Neural cell (in vitro differentiated cells): Measurements from ENCODE around the gene GTPBP2. TPM values are rescaled to one million over a fixed set of nuclear protein-coding genes. Genes with fewer than 3 reads are reported as not detected.

ENCODE experiments used
- H2AFZ ChIP-seq: fragments of 200-600, 300-800 bp; sonication (generic), shearing (Covaris generic); 2 replicates; pipeline ENCODE4 v1.6.0; 2014; ENCODE audit warnings: low read depth, mild to moderate bottlenecking, antibody characterized with exemption, low read length, moderate library complexity
- H3F3A ChIP-seq: fragments of 200-600 bp; shearing (Covaris generic); 2 replicates; pipeline ENCODE4 v1.6.1; 2016; ENCODE audit warnings: mild to moderate bottlenecking, moderate library complexity, mixed read lengths, antibody characterized with exemption, low read length; ENCODE audit not compliant: insufficient read depth, poor library complexity, severe bottlenecking
- H3K27ac ChIP-seq: fragments of 200-600, 300-800 bp; sonication (generic), shearing (Covaris generic); 2 replicates; pipeline ENCODE4 v1.5.1; 2014; ENCODE audit warnings: mild to moderate bottlenecking, low read length, moderate library complexity
- H3K27me3 ChIP-seq: fragments of 300-800, 200-600 bp; sonication (generic), shearing (Covaris generic); 2 replicates; pipeline ENCODE4 v1.6.0; 2014; ENCODE audit warnings: mild to moderate bottlenecking, low read depth, low read length, moderate library complexity; ENCODE audit not compliant: insufficient read depth
- H3K36me3 ChIP-seq: fragments of 300-800, 200-600 bp; sonication (generic), shearing (Covaris generic); 2 replicates; pipeline ENCODE4 v1.5.1; 2014; ENCODE audit warnings: mild to moderate bottlenecking, antibody characterized with exemption, low read length, moderate library complexity; ENCODE audit not compliant: insufficient read depth
- H3K4me2 ChIP-seq: fragments of 300-800, 200-600 bp; sonication (generic), shearing (Covaris generic); 2 replicates; pipeline ENCODE4 v1.6.0; 2014; ENCODE audit warnings: mild to moderate bottlenecking, low read length
- H3K4me3 ChIP-seq: fragments of 300-800, 200-600 bp; sonication (generic), shearing (Covaris generic); 2 replicates; pipeline ENCODE4 v1.5.1; 2014; ENCODE audit warnings: mild to moderate bottlenecking, low read length, moderate library complexity
- H3K79me2 ChIP-seq: fragments of 200-600 bp; shearing (Covaris generic); replicated peaks from 2 replicates; pipeline ENCODE4 v1.6.0; 2014; ENCODE audit warnings: mild to moderate bottlenecking, low read length, moderate library complexity; ENCODE audit not compliant: insufficient read depth
- H3K9ac ChIP-seq: fragments of 300-800, 200-600 bp; sonication (generic), shearing (Covaris generic); 2 replicates; pipeline ENCODE4 v1.6.1; 2016; ENCODE audit warnings: mild to moderate bottlenecking, low read length, mixed read lengths
- H3K9me2 ChIP-seq: fragments of 200-600 bp; shearing (Covaris generic); 2 replicates; pipeline ENCODE4 v1.6.1; 2016; ENCODE audit warnings: mild to moderate bottlenecking, low read length, mixed read lengths; ENCODE audit not compliant: insufficient read depth
- H3K9me3 ChIP-seq: fragments of 200-600, 300-800 bp; sonication (generic), shearing (Covaris generic); 2 replicates; pipeline ENCODE4 v1.6.1; 2016; ENCODE audit warnings: mild to moderate bottlenecking, mixed run types, low read length, moderate library complexity, mixed read lengths
- H4K20me1 ChIP-seq: fragments of 200-600 bp; shearing (Covaris generic); 2 replicates; pipeline ENCODE4 v1.6.1; 2016; ENCODE audit warnings: mild to moderate bottlenecking, mixed run types; ENCODE audit not compliant: insufficient read depth
- CTCF ChIP-seq: fragments of 450-650 bp; IDR thresholded peaks from 2 replicates; pipeline ENCODE4 v1.5.1; 2014; ENCODE audit warnings: antibody characterized with exemption, mild to moderate bottlenecking, moderate library complexity; ENCODE audit not compliant: poor library complexity, severe bottlenecking
- EP300 ChIP-seq: fragments of 450-650 bp; conservative IDR thresholded peaks from 2 replicates; pipeline ENCODE4 v1.6.1; 2014; ENCODE audit warnings: antibody characterized with exemption, mild to moderate bottlenecking, moderate library complexity; ENCODE audit not compliant: poor library complexity, severe bottlenecking
- EZH2 ChIP-seq: fragments of 200-600, 300-800 bp; shearing (Covaris generic), sonication (generic); IDR thresholded peaks from 2 replicates; pipeline ENCODE4 v1.6.1; 2014; ENCODE audit warnings: antibody characterized with exemption, low read length, borderline replicate concordance, mild to moderate bottlenecking; ENCODE audit not compliant: insufficient read depth, poor library complexity, severe bottlenecking
- MXI1 ChIP-seq: fragments of 450-650 bp; conservative IDR thresholded peaks from 2 replicates; pipeline ENCODE4 v1.6.1; 2014; ENCODE audit warnings: antibody characterized with exemption, mild to moderate bottlenecking; ENCODE audit not compliant: poor library complexity, severe bottlenecking
- POLR2AphosphoS5 ChIP-seq: IDR thresholded peaks from 2 replicates; pipeline ENCODE4 v1.6.1; 2012
- RAD21 ChIP-seq: fragments of 450-650 bp; conservative IDR thresholded peaks from 2 replicates; pipeline ENCODE4 v1.6.1; 2014; ENCODE audit warnings: antibody characterized with exemption, mild to moderate bottlenecking, moderate library complexity
- SMC3 ChIP-seq: fragments of 450-650 bp; conservative IDR thresholded peaks from 2 replicates; pipeline ENCODE4 v1.6.1; 2014; ENCODE audit warnings: antibody characterized with exemption, mild to moderate bottlenecking, moderate library complexity; ENCODE audit not compliant: poor library complexity
- TAF1 ChIP-seq: IDR thresholded peaks from 2 replicates; pipeline ENCODE4 v1.6.1; 2012; ENCODE audit warnings: low read depth
- polyA plus RNA-seq: library from polyadenylated mRNA; depleted of rRNA; stranded (reverse); fragments of >200 nt; gene quantifications from 2 replicates; pipeline ENCODE4 v1.2.3, GENCODE V29; 2014
- TF ChIP-seq, protein P1 (sequence below): IDR thresholded peaks from 2 replicates; pipeline ENCODE4 v1.6.1; 2012; ENCODE audit warnings: borderline replicate concordance

Gene GTPBP2
- polyA plus RNA-seq, 1 donor from 2014 or later, result 103 TPM

DNA sequence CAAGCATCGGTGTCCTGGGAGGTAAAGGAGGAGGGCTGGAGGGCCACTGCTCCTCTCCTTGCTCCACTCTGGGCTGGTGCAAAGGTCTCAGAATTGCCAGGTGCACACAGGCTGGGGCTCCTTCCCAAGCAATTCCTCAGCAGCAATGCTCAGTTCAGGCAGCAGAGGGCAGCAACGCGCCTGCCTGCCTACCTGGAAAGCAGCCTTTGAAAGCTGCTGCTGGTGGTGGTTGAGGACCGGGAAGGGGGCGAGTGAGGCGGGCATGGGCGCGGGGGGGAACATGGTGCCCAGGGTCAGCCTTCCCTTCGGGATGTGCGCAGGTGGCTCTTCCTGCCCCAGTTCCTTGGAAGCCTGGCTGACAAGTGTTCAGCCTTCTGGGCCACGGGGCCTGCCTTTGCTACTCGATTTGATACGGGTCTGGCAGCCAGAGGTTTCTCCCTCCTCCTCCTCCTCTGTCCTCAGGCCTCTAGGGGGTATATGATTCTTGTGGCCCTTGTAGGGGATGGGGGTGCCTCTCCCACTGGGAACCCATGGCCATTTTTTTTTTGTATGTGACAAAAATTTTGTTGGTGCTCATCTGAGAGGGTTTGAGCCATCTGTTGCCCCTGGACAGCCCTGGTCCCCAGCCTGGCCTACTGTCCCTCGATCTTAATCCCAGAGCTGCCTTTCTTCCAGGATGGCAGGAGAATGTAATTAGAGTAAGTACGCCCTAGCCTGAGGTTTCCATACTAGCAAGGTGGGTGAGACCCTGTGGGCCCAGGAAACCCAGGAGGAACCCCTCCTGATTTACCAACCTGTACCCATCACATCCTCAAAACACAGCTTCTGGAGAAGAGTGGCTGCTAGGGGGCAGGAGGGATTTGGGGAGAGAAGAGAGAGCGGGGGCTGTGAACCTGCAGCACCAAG lies 38.4 kb upstream of the GTPBP2 start:
- no peaks in the 10 kb centered on the region for H3F3A ChIP-seq
- no peaks in the 10 kb centered on the region for H3K27me3 ChIP-seq
- TF ChIP-seq RAD21, result peak; percentile 85
- TF ChIP-seq MXI1, result no peak
- TF ChIP-seq EZH2, result no peak
- TF ChIP-seq, protein P1, sequence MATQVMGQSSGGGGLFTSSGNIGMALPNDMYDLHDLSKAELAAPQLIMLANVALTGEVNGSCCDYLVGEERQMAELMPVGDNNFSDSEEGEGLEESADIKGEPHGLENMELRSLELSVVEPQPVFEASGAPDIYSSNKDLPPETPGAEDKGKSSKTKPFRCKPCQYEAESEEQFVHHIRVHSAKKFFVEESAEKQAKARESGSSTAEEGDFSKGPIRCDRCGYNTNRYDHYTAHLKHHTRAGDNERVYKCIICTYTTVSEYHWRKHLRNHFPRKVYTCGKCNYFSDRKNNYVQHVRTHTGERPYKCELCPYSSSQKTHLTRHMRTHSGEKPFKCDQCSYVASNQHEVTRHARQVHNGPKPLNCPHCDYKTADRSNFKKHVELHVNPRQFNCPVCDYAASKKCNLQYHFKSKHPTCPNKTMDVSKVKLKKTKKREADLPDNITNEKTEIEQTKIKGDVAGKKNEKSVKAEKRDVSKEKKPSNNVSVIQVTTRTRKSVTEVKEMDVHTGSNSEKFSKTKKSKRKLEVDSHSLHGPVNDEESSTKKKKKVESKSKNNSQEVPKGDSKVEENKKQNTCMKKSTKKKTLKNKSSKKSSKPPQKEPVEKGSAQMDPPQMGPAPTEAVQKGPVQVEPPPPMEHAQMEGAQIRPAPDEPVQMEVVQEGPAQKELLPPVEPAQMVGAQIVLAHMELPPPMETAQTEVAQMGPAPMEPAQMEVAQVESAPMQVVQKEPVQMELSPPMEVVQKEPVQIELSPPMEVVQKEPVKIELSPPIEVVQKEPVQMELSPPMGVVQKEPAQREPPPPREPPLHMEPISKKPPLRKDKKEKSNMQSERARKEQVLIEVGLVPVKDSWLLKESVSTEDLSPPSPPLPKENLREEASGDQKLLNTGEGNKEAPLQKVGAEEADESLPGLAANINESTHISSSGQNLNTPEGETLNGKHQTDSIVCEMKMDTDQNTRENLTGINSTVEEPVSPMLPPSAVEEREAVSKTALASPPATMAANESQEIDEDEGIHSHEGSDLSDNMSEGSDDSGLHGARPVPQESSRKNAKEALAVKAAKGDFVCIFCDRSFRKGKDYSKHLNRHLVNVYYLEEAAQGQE, result no peak
- no peak for TF ChIP-seq EP300
- TF ChIP-seq TAF1, result no peak
- peak; percentile 93 for TF ChIP-seq SMC3
- TF ChIP-seq POLR2AphosphoS5, result peak; percentile 26
- peak; percentile 97 for TF ChIP-seq CTCF
- no peaks in the 10 kb centered on the region for H4K20me1 ChIP-seq
- H3K9me3 ChIP-seq, result no peaks in the 10 kb centered on the region
- no peaks in the 10 kb centered on the region for H3K9me2 ChIP-seq
- no peak overlapping the region for H3K4me2 ChIP-seq
- H3K79me2 ChIP-seq, result no peaks in the 10 kb centered on the region
- no peak overlapping the region for H2AFZ ChIP-seq
- peak overlapping the region; percentile 40 for H3K4me3 ChIP-seq
- H3K36me3 ChIP-seq, result no peaks in the 10 kb centered on the region
- H3K27ac ChIP-seq, result no peak overlapping the region
- H3K9ac ChIP-seq, result peak overlapping the region; percentile 39

DNA sequence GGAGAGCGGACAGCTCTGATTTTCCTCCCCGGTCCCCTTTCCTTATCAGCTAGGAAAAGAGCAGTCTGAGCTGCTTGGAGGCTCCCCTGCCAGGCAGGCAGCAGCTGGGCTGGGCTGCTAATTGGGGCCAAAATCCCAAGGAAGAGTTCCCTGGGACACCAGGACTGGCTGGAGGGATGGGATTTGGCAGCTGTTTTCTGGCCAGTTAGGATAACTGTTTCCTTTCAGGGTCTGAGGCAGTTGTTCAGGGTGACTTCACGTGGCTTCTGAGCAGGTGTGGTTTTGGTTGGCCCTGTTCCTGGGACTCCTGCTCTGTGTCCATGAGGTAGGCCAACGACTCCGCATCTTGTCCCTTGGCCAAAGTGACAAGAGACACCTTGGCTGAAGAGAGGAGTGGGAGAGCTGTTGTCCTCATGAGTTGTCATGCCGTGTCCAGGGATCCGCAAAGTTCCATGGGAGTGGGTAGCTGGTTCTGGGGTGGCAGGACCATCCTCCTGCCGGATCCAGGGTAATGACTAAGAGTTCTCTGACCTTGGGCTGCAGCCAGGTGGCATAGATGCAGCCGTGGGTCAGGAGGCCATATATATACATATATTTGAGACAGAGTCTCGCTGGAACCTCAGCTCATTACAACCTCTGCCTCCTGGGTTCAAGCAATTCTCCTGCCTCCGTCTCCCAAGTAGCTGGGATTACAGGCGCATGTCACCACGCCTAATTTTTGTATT lies 37.3 kb upstream of the GTPBP2 start:
- H3K9ac ChIP-seq, result no peak overlapping the region
- H3K9me2 ChIP-seq, result no peaks in the 10 kb centered on the region
- H3K4me3 ChIP-seq, result no peak overlapping the region
- no peak overlapping the region for H3K27ac ChIP-seq
- H3K27me3 ChIP-seq, result no peaks in the 10 kb centered on the region
- TF ChIP-seq CTCF (no peak), MXI1 (no peak), RAD21 (no peak), SMC3 (no peak), EZH2 (no peak), TAF1 (no peak), POLR2AphosphoS5 (no peak), EP300 (no peak)
- TF ChIP-seq, protein P1, result no peak
- no peaks in the 10 kb centered on the region for H4K20me1 ChIP-seq
- no peak overlapping the region for H3K4me2 ChIP-seq
- no peaks in the 10 kb centered on the region for H3K9me3 ChIP-seq
- H3K36me3 ChIP-seq, result no peaks in the 10 kb centered on the region
- no peaks in the 10 kb centered on the region for H3F3A ChIP-seq
- no peaks in the 10 kb centered on the region for H3K79me2 ChIP-seq
- no peak overlapping the region for H2AFZ ChIP-seq
